Measurements from ENCODE around the gene SLC38A9.
"Not testable (repeated sequence)": the region's sequence is repeated elsewhere in the genome, so short reads cannot be mapped to it uniquely, and the experiment has no call there.

SLC38A9 gene

DNA sequence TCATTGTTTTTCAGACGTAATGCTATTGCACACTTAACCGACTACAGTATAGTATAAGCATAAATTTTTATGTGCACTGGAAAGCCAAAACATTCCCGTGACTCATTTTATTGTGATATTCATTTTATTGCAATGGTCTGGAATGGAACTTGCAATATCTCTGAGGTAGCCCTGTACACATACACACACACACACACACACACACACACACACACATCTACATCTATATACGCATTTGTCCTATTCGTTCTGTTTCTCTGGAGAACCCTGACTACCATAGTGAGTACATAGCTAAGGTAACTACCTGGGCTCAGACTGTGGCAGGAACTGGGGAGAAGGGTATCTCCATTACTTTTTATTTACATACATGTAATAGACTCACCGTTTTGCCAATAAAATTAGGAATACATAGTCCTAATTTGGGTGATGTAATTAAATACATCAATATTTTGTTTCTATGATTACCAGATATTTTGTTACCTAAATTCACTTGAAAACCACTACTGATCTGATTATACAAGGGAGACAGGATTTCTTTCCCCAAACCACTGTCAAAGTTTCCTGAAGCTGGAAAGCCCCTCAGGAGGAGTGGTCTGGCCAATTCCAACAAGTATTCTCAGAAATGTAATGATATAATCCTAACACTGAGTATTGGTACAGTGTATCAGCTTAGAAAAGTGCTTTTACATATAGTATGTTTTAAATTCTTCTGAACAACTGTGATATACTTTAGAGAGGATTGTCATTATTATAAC is 103.4 kb downstream of the SLC38A9 start:
- no peak for DNase-seq

DNA sequence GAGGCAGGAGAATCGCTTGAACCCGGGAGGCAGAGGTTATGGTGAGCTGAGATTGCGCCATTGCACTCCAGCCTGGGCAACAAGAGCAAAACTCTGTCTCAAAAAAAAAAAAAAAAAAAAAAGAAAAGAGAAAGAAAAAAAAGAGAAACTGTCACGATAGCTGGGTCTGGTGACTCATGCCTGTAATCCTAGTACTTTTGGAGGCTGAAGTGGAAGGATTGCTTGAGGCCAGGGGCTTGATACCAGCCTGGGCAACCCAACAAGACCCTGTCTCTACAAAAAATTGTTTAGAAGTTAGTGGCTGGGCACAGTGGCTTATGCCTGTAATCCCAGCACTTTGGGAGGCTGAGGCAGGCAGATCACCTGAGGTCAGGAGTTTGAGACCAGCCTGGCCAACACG is 104.8 kb downstream of the SLC38A9 start:
- DNase-seq: not testable (repeated sequence)

DNA sequence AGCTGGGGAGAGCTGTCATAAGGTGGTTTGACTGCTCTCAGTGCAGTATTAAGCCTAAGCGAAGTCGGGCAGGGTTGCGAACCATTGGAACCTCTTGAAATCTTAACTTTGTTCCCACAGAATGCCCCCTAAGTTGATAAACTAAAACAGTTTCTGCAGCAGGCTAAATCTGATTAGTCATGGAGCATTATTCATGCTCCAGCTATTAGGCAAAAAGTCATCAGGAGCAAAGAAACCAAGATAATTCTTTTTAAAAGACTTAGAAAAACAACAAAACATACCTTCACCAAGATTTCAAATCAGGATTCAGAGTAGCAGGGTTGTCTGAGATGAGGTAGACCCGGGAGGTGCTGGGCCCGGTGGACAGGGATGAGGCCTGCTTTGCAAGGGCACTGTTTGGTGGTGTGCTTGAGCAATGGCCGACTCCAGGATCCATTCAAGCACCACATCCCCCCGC is 107.5 kb downstream of the SLC38A9 start:
- DNase-seq: no peak

DNA sequence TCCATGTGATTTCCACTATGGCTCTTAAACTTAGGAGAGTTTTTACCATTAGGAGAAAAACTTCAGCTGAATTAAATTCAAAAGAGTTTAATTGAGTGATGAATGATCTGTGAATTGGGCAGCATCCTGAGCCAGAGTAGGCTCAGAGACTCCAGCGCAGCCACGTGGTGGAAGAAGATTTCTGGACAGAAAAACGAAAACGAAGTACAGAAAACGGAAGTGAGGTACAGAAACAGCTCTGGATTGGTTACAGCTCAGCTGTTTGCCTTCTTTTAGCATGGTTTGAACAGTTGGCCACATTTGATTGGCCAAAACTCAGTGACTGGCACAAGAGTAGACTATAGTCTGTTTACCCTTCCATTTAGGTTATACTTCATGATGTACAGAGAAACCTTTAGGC is 108.2 kb downstream of the SLC38A9 start:
- no peak for DNase-seq

DNA sequence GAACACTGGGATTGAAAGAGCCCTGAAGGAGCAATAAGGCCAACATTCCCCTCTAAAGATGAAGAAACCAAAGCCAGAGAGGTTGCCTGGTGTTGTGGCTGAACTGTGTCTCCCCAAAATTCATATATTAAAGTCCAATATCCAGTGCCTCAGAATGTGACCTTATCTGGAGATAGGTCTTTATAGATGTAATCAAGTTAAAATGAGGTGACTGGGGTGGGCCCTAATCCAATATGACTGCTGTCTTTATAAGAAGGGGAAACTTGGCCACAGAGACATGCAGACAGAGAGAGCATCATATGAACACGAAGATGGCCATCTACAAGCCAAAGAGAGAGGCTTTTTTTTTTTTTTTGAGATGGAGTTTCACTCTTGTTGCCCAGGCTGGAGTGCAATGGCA is 110.5 kb downstream of the SLC38A9 start:
- DNase-seq: no peak

DNA sequence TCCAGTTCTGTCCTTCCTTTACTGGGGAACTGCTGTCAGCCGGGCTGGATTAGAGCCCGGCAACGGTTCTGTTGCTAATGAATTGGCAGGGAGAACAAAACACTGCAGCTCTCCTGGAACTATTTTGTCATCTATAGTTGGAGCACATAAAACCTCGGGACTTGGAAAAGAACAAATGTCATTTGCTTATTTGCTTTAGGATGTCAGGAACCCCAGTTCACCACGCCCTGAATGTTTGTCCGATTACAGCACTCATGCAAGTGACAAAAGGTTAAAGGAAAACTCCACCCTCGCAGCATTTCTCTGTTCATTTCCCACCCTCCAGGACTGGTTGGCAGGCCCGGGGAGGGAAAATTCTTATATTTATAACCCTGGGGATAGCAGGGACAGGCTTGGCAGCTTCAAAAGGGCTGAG is 110.9 kb downstream of the SLC38A9 start:
- no peak for DNase-seq

DNA sequence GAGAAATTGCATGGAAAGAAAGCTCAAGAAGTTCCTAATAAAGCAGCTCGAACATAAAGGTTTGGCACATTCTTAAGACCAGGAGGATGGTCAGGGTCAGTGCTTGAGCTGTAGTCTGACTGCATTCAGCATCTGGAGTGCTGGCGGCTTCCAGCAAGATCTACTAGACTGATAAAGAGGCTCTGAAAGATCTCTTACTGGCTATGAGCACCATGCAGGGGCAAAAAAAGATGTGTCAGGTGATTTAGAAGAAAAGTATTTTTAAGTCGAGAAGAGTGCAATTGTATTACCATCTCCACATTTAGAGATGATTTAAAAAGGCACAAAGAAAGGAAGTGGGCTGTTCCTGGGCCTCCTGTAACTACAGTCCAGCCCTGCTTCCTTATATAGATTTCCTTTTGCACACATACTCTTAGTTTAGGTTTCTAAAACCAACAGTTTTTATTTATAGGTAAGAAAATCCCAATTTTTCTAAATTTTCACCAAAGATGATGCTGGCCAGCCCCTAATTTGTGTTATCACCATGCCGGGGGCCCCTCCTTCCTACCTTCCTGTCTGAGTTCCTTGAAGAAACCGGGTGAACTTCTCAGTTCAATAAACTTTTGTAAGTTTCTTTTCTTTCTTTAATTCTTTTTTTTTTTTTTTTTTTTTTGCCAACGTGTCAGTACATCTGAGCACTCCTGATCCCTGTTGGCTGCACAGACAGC is 111.5 kb downstream of the SLC38A9 start:
- no peak for DNase-seq

DNA sequence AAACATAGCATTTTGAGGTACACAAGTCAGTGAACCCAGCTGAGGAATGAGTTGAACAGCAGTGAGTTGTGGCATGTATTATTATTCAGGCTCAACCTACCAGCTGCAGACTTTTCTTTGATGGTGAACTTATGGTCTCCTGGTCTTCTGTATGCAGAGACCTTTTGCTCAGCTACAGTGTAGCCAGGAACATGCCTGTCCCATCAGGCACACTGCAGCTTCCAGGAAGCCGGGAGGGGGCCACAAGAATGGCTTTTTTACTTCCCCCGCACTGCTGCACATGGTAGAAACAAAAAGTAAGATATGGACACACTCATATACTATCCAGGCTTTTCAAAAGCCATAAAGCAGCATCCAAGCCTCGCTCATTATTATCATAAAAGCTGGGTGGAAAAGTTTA is 112.0 kb downstream of the SLC38A9 start:
- DNase-seq: no peak

DNA sequence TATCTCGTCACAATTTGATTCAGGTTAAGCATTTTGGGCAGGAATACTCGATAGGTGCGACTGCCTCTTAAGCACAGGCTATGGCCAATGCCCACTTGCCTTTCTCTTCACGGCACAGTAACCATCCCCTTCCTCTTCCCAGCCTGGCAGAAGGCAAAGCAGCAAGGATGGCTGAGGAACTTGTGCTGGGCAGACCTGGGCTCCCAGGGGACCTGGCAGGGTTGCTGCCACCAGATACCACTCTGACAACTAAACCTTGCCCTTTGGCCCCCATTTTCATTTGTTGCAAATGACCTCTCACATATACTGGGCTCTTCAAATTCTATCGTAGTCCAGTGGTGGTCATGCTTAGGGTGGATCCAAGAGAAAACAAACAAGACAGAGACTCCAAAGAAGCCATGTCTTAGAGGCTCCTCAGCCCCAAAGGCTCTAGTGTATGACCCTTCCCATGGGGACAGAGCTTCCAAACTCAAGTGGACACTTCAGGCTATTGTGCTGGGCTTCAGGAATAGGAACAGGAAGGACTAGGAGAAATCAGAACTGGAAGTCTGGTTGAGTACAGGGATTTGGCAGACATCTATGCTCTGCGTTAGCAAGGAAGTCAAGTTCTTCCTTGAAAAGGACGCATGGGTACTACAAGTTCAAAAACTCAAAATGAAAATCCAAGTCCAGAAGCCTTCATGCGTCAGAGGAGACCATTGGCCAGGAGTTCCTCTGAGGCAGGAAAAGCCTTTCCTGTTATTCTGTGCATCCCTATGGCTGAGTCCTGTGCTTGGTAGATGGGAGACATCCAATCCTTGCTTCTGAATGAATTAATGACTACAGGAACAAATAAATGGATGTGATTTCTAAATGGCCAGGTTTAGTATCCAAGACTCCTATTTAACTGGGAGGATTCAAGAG is 112.7 kb downstream of the SLC38A9 start:
- no peak for DNase-seq

DNA sequence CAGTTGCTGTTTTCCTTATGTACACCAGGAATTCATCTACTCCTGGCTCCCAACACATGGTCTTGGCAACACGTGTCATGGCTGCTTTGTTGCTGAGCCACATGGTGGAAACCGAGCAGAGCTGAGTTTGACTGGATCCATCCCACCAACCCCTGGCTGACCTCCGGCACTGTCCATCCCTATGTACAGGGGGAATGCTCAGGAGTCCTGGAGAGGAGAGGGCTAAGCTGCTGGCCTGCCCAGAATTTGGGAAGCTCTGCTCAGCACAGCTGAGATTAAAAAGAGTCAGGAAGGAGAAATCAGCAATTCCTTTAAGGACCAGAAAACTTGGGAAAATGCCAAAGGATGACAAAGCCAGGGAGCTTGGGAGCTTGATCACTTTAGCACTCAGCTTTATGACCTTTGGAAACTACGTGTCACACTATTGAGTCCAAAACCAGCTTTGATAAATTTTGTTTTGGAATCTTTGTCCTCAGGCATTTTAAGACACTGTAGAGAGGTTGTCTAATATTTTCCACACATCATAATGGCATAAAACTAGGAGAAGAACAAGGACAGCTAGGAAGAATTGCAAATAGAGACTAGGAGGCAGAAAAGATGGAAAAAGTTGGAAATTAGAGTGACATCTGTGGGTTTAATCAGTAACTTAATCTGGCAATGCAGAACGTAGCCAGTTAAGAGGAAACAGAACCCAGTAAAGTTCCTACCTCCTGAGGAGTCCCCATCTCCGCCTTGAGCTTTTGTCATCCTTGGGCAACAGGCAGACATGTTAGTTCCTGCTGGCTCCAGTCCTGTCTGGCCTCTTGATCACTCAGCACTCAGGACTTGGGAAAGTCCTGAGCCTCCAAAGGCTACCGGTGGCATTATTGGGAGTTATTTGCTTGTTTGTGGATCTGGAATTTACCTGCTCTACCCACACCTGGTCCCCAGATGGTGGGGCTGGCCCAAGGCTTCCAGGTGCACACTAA is 114.8 kb downstream of the SLC38A9 start:
- DNase-seq: no peak

DNA sequence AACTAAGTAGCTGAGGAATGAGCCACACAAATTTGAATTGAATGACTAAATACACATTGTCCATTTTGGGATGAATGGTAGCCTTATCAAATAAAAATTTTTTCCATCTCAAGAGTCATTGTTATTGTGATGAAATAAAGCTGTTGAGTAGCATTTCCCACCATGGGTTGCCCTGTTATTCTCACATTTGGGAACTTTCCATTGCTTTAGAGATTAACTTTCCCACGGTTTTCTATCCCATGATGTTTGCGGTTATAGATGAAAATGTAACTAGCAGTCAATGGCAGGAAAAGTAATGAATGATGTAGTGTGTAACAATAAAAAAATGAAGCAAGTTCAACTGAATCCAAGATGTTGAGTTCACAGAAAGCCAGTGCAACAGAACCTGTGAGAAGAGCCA is 117.5 kb downstream of the SLC38A9 start:
- no peak for DNase-seq

DNA sequence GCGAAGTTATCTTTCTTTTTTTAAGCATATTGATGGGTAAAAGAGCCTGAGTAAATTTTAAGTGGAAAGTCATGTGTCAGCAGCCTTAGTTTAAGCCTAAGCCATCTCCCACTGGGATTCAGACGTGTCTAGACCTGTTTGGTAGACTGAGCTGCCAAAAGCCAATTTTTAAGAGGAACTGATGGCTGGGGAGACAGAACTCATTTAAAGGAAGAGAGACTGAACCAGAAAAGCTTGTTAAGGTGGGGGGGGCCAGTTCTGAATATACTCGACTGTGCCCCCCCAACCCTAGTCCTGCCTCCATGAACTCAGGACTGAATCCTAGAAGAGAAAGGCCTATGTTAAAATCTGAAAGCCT is 119.0 kb downstream of the SLC38A9 start:
- no peak for DNase-seq

DNA sequence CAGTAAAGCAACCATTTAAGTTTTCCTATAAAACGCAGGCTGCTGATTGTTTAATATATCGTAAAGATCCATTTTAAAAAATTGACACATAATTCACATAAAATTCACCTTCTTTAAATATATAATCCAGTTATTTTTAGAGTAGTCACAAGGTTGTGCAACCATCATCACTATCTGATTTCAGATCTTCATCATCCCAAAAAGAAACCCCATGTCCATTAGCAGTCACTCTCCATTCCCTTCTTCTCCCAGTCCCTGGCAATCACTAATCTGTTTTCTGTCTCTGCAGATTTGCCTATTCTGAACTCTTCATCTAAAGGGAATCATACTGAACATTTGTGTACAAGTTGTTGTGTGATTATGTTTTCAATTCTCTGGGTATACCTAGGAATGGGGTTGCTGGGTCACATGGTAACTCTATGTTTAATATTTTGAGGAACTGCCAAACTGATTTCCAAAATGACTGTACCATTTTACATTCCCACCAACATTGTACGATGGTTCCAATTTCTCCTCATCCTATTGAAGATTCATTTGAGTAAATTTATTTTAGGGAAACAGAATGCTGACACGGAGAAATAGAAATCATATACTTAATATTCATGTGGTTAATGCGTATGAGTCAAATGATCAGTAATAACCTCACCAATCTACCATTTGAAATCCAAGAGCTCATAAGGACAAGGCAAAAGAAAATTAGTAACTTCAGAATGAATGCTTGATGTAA is 119.6 kb downstream of the SLC38A9 start:
- DNase-seq: no peak

DNA sequence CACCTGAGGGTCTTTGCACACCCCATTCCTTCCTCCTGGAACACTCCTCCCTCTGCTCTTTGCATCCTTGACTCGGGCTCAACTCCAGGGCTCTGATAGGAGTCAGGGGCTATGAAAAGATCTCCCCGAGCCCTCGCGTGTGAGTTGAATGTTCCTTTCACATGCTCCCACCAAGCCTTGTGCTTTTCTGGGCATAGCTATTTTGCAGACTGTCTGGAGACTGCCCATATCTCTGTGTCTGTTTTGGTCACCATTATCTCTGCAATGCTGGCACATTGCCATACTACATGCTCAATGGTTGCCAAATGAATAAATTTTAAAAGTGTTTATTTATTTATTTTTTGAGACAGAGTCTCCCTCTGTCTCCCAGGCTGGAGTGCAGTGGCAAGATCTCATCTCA is 120.4 kb downstream of the SLC38A9 start:
- DNase-seq: no peak

DNA sequence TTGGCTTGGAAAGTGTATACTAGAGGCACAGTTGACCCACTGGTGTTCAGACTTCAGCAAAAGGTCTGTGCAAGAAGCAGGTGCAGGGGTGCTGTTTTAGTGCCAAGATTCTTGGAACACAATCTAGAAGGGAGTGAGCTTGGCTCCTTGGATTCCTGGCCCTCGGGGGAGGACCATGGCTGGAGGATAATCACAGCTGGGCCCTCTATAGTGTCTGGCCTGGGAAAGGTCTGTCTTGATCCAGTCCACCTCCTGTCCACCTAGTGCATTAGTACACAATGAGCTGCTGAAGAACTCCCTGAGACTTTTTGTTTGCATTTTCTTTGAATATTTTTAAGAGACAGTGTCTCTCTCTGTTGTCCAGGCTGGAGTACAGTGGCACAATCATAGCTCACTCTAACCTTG is 126.9 kb downstream of the SLC38A9 start:
- DNase-seq: no peak

DNA sequence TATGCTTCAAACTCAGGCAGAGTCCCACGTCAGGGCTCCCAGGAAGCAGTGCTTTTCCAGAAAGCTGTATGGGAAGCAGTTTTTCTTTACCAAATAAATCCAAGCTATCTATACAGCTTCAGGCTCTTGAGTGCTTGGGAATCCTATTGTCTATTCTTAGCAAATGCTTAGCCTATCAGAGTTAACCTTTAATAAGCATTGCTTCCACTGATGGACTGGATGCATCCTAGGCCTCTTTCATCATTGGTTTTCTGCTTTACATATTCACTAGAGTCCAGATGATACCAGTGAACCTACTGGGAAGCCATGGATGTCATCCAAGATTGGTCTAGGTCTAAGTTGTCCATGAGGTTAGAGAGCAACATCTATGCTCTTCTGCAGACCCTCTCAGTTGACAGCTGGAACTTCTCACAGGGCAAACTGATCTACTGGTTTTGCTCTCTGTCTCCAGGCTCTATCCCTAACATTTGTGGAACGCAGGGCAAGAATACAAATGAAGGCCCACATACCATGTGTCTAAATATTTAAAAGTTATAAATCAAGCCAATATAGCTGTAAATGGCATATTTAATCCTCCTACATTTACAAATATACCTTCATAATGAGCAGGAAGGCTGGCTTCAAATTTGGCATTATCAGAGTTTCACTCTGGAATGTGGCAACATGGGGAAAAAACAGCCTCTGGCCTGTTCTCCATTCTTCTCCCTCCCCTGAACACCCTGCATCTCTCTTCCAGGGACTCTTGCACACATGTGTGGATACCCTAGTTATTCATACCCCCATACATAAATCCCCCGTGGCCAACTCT is 127.5 kb downstream of the SLC38A9 start:
- DNase-seq: no peak

DNA sequence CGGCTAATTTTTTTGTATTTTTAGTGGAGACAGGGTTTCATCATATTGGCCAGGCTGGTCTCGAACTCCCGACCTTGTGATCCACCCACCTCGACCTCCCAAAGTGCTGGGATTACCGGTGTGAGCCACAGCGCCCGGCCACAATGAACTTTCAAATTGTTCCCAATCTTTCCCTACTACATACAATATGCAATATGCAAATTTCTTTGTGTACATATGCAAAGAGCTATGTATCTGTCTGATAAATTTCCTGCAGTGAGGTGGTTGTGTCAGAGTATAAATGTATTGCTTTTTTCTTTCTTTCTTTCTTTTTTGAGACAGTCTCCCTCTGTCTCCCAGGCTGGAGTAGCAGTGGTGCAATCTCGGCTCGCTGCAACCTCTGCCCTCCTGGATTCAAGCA is 128.5 kb downstream of the SLC38A9 start:
- no peak for DNase-seq

DNA sequence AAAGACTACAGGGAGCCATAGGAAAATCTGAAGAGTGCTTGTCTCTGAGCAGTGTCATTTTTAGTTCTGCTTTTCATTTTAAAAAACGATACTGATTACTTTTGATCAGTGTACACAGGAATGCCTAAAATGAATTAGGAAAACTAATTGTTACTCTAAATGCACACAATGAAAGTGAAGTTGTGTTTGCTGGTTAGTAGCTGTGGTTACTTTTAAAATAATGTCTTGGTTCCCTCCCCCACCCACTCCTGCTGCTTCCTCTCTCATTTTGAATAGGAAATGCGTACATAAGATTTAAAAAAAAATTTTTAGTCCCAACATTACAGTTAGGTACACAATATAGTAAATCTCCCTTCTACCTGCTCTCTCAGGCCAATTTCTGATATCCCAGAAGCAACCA is 129.9 kb downstream of the SLC38A9 start:
- DNase-seq: no peak

DNA sequence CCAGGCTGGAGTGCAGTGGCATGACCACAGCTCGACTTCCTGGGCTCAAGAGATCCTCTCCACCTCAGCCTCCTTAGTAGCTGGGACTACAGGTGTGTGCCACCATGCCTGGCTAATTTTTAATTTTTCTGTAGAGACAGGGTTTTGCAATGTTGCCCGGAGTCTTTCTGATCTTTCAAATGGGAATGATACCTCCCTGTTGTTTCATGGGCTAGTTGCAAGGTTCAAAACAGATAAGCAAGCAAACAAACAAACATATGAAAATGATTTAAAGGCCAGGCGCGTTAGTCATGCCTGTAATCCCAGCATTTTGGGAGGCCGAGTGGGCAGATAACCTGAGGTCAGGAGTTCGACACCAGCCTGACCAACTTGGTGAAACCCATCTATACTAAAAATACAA is 132.1 kb downstream of the SLC38A9 start:
- DNase-seq: no peak

DNA sequence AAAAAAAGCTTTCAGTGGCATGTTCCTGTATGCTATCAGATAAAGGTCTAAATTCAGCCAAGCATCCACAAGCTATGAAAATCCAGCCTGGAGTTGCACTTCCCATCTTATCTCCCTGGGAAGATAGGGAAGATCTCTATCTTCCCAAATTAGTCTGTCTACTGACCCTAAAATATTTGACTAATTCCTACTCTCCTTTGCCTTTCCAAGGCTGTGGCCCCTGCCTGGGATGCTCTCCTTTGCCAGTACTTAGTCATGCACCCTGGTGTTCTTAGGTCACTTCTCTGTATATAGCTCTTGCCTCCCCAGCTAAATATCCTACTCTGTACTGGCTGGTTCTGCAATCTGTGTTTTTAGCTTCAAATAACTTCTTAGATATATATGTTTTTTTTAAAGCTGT is 133.4 kb downstream of the SLC38A9 start:
- DNase-seq: no peak
